IPS DF 6.9 (cell line): ENCODE data around the gene OR1L6.

Source experiments
- DNase-seq: peaks from one replicate; pipeline ENCODE4 v3.0.0-alpha.2; 2013; ENCODE audit warnings: low read depth, low spot score
- H3K27ac ChIP-seq: one replicate; pipeline ENCODE4 v1.5.1; 2013; ENCODE audit warnings: low read length, control low read depth
- H3K27me3 ChIP-seq: 2 replicates; pipeline ENCODE4 v1.6.1; 2013; ENCODE audit warnings: mild to moderate bottlenecking, low read length; ENCODE audit not compliant: control insufficient read depth, insufficient read depth
- H3K36me3 ChIP-seq: 2 replicates; pipeline ENCODE4 v1.6.1; 2013; ENCODE audit warnings: low read length; ENCODE audit not compliant: control insufficient read depth, insufficient read depth
- H3K4me1 ChIP-seq: 2 replicates; pipeline ENCODE4 v1.6.1; 2013; ENCODE audit warnings: low read length; ENCODE audit not compliant: control insufficient read depth, insufficient read depth
- H3K4me3 ChIP-seq: 2 replicates; pipeline ENCODE4 v1.5.1; 2013; ENCODE audit warnings: mild to moderate bottlenecking, low read length
- H3K9me3 ChIP-seq: 2 replicates; pipeline ENCODE4 v1.6.1; 2013; ENCODE audit warnings: low read length, inconsistent platforms; ENCODE audit not compliant: control insufficient read depth, insufficient read depth
- WGBS: extraction: QIAGEN DNeasy Blood & Tissue Kit; methylation state at CpG from one replicate; pipeline ENCODE4 v1.1.7; 2013; ENCODE audit warnings: mixed read lengths, missing lambda C conversion rate; ENCODE audit not compliant: insufficient read length, insufficient coverage; 5-methylcytosine and 5-hydroxymethylcytosine counted together

OR1L6 gene

DNA sequence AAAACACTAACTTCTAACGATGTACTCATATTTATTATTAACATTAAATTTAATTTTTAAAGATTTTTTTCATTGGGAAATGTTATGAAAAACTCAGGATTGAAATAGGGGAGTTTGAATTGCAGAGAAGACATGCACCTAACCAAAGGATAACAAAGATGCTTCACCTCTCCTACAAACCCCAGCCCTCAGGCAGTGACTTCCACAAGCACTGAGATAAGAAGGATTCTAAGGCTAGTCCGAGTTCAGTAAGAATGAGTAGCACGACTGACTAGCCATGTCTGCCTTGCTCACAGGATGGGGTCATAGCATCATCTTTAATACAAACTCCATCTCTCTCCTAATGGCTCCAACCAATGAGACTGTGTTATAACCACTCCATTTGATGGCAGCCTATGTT is 39.6 kb downstream of the OR1L6 start:
- H3K4me3 ChIP-seq: no peak overlapping the region
- no peaks in the 10 kb centered on the region for H3K36me3 ChIP-seq
- no peaks in the 10 kb centered on the region for H3K27me3 ChIP-seq
- H3K4me1 ChIP-seq: no peaks in the 10 kb centered on the region
- H3K27ac ChIP-seq: no peak overlapping the region
- no peaks in the 10 kb centered on the region; the same call in 1 of the 2 replicates for H3K9me3 ChIP-seq
- no CpG with 5 or more reads among the region's 3 CpGs for WGBS
- DNase-seq: no peak

DNA sequence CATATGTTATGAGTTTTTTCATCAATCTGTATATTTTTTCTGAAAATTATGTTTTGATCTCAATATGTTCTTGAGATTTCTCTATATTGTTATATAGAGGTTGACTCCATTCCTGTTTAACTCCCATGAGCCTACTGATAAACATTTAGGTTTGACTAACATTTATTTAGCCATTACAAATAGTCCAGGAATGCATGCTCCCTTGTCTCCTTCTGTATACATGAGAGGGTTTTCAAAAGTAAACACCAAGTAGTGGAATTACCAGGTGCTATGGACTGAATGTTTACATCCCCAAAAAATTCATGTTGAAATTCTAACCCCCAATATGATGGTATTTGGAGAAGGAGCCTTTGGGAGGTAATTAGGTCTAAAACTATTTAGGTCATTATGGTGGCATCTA is 43.2 kb downstream of the OR1L6 start:
- Histone ChIP-seq H3K4me1 (no peaks in the 10 kb centered on the region), H3K4me3 (no peak overlapping the region), H3K27ac (no peak overlapping the region), H3K27me3 (no peaks in the 10 kb centered on the region), H3K9me3 (no peaks in the 10 kb centered on the region), H3K36me3 (no peaks in the 10 kb centered on the region)
- DNase-seq: no peak

DNA sequence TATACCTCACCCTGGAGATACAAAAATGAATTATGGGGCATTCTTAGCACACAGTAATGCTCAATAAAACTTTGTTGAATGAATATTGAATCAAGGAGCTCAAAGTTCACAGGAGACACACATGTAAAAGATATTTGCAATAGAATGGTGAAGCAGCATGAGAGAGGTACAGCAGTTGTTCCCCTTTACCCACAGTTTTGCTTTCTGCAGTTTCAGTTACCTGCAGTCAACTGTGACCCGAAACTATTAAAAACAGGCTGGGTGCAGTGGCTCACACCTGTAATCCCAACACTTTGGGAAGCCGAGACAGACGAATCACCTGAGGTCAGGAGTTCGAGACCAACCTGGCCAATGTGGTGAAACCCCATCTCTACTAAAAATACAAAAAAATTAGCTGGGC is 44.2 kb downstream of the OR1L6 start:
- no peak for DNase-seq

DNA sequence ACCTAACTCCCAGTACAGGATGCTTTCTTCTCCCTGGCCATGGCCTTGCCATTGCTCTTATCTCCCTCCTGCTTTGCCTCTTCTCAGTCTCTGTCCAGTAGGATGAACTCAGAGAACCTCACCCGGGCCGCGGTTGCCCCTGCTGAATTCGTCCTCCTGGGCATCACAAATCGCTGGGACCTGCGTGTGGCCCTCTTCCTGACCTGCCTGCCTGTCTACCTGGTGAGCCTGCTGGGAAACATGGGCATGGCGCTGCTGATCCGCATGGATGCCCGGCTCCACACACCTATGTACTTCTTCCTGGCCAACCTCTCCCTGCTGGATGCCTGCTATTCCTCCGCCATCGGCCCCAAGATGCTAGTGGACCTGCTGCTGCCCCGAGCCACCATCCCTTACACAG is 46.7 kb downstream of the OR1L6 start, which contains the start of gene OR5C1:
OR5C1 (plus strand) TSS at position 103 of the 400 bp plus-strand sequence; CDS start at position 103, 0 bp downstream.
- no peaks in the 10 kb centered on the region for H3K4me1 ChIP-seq
- WGBS: no CpG with 5 or more reads among the region's 12 CpGs

More for the DNA sequence above, 44.2 kb downstream of the OR1L6 start:
- H3K27me3 ChIP-seq: no peaks in the 10 kb centered on the region
- H3K27ac ChIP-seq: no peak overlapping the region
- no CpG with 5 or more reads among the region's 4 CpGs for WGBS
- H3K36me3 ChIP-seq: no peaks in the 10 kb centered on the region
- H3K4me1 ChIP-seq: no peaks in the 10 kb centered on the region
- no peaks in the 10 kb centered on the region for H3K9me3 ChIP-seq
- no peak overlapping the region for H3K4me3 ChIP-seq

DNA sequence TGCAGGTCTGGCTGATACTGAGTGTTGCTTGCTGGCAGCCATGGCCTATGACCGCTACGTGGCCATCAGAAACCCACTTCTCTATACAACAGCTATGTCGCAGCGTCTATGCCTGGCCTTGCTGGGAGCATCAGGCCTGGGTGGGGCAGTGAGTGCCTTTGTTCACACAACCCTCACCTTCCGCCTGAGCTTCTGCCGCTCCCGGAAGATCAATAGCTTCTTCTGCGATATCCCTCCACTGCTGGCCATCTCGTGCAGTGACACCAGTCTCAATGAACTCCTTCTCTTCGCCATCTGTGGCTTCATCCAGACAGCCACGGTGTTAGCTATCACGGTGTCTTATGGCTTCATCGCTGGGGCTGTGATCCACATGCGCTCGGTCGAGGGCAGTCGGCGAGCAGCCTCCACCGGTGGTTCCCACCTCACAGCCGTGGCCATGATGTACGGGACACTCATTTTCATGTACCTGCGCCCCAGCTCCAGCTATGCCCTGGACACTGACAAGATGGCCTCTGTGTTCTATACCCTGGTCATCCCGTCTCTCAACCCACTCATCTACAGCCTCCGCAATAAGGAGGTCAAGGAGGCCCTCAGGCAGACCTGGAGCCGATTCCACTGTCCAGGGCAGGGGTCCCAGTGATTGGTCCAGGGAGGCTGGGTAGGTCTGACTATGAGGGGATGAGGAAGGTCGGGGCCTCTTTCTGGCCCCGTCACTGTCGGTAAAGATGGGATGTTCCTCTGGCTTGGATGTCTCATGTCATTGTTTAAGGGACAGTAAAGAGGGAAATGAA is 47.3 kb downstream of the OR1L6 start:
- WGBS: no CpG with 5 or more reads among the region's 28 CpGs
- H3K9me3 ChIP-seq: no peaks in the 10 kb centered on the region
- H3K27me3 ChIP-seq: no peaks in the 10 kb centered on the region
- no peaks in the 10 kb centered on the region for H3K36me3 ChIP-seq
- H3K4me3 ChIP-seq: no peak overlapping the region
- no peak overlapping the region for H3K27ac ChIP-seq
- H3K4me1 ChIP-seq: no peaks in the 10 kb centered on the region
- DNase-seq: no peak

More for the DNA sequence above, 46.7 kb downstream of the OR1L6 start, which contains the start of gene OR5C1:
- Histone ChIP-seq H3K9me3 (no peaks in the 10 kb centered on the region), H3K36me3 (no peaks in the 10 kb centered on the region), H3K27ac (no peak within 1 kb of the TSS), H3K27me3 (no peaks in the 10 kb centered on the region), H3K4me3 (no peak within 1 kb of the TSS)
- no peak for DNase-seq

DNA sequence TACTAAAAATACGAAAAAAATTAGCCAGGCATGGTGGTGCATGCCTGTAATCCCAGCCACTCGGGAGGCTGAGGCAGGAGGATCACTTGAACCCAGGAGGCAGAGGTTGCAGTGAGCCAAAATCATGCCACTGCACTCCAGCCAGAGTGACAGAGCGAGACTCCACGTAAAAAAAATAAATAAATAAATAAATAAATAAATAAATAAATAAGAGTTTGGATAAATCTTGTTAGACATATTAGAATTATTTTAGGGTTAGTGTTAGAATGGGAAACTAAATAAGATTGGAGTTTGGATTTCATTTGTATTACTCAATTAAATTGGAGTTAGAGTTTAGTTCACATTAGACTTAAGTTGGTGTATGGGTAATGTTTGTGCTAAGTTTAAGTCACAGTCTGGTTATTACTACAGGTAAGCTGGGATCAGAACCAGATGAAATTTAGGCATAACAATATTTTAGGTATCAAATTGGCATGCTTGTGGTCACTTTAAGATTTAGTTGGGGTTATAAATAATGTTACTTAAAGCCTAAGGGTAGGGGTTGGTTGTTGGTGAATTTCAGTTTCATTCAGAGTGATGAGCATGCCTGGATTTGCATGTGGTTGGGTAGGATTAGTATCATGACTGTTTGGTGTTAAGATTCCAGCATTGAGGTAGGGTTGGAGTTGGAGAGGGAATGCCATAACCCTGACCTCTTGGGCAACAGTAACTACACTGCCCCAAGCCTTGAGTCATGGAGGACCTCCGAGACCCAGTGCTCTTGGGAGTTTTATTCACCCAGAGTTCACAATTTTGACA is 50.0 kb downstream of the OR1L6 start:
- Histone ChIP-seq H3K27me3 (no peaks in the 10 kb centered on the region; the same call in 1 of the 2 replicates), H3K9me3 (no peaks in the 10 kb centered on the region), H3K27ac (no peak overlapping the region), H3K36me3 (no peaks in the 10 kb centered on the region), H3K4me1 (no peaks in the 10 kb centered on the region), H3K4me3 (no peak overlapping the region)
- no peak for DNase-seq
- WGBS: no CpG with 5 or more reads among the region's 5 CpGs

DNA sequence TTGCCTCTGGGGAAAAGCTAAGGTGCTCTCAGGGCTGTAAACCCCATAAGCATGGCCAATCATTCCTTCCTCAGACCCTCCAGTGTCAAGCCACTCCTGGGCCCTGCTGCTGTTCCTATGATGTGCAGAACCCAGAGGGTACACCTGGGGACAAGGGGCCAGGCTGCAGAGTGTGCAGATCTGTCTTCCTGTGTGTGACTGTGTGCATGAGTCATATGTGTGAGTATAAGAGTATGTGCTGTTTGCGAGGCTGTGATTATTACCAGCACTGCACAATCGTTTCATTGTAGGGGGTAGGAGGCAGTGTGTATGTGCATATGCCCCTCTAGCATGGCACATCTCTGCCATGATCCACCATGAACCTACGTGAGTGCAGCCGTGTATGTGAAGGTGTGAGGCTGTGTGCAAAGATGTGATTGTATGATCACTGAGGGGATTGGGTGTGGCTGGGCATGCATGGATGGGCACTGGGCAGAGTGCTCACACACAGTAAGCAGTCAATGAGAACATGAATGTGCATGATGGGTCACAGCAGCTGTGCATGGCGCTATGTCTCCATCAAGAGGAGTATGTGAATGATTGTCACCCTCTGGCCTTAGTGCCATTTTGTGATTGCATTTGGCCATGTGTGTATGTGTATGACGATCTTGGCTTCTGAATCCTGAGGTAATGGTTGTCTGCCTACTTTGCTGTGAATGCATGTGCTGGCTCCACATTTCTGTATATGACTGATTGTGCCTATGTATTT is 55.4 kb downstream of the OR1L6 start:
- Histone ChIP-seq H3K36me3 (no peaks in the 10 kb centered on the region), H3K27me3 (no peaks in the 10 kb centered on the region; the same call in 1 of the 2 replicates), H3K27ac (no peak overlapping the region), H3K4me1 (no peaks in the 10 kb centered on the region), H3K9me3 (peaks cover 2% of the 10 kb centered on the region; the same call in 1 of the 2 replicates), H3K4me3 (no peak overlapping the region)
- DNase-seq: no peak
- WGBS: no CpG with 5 or more reads among the region's 6 CpGs
